WTC11 (cell line): Measurements from ENCODE around the gene CDK12.

Experiments
- ATF3 ChIP-seq: sonication (generic); formaldehyde crosslinking; conservative IDR thresholded peaks from 2 replicates; pipeline ENCODE4 v1.8.1; 2022; ENCODE audit warnings: mild to moderate bottlenecking, missing genetic modification reagents
- FOXJ3 ChIP-seq: sonication (generic); formaldehyde crosslinking; IDR thresholded peaks from 2 replicates; pipeline ENCODE4 v1.9.0; 2021; ENCODE audit warnings: missing genetic modification reagents, mild to moderate bottlenecking, borderline replicate concordance
- FOXP1 ChIP-seq: sonication (generic); formaldehyde crosslinking; IDR thresholded peaks from 2 replicates; pipeline ENCODE4 v1.8.0; 2022; ENCODE audit warnings: missing genetic modification reagents, mild to moderate bottlenecking, moderate library complexity, borderline replicate concordance
- JUN ChIP-seq: sonication (generic); formaldehyde crosslinking; IDR thresholded peaks from 2 replicates; pipeline ENCODE4 v1.8.0; 2023; ENCODE audit warnings: mild to moderate bottlenecking, missing genetic modification reagents
- KAT7 ChIP-seq: sonication (generic); formaldehyde crosslinking; IDR thresholded peaks from 2 replicates; pipeline ENCODE4 v1.8.1; 2023; ENCODE audit warnings: missing genetic modification reagents, mild to moderate bottlenecking, borderline replicate concordance
- MAX ChIP-seq: sonication (generic); formaldehyde crosslinking; IDR thresholded peaks from 2 replicates; pipeline ENCODE4 v1.8.0; 2022; ENCODE audit warnings: mild to moderate bottlenecking, missing genetic modification reagents
- STAT6 ChIP-seq: sonication (generic); formaldehyde crosslinking; conservative IDR thresholded peaks from 2 replicates; pipeline ENCODE4 v1.8.1; 2023; ENCODE audit warnings: mild to moderate bottlenecking, low read depth, missing genetic modification reagents, moderate library complexity
- TCF7 ChIP-seq: sonication (generic); formaldehyde crosslinking; IDR thresholded peaks from 2 replicates; pipeline ENCODE4 v1.8.0; 2022; ENCODE audit warnings: mild to moderate bottlenecking, low read depth, missing genetic modification reagents, moderate library complexity
- ZNF121 ChIP-seq: sonication (generic); formaldehyde crosslinking; IDR thresholded peaks from 2 replicates; pipeline ENCODE4 v1.8.0; 2023; ENCODE audit warnings: missing genetic modification reagents
- TF ChIP-seq, protein P1 (sequence below): fragments of 200-600 bp; IDR thresholded peaks from 2 replicates; pipeline ENCODE4 v1.8.0; 2022; ENCODE audit warnings: antibody characterized with exemption

GRCh38 chr17:39461113-39461925 lies at the start of gene CDK12:
- TF ChIP-seq, protein P1, sequence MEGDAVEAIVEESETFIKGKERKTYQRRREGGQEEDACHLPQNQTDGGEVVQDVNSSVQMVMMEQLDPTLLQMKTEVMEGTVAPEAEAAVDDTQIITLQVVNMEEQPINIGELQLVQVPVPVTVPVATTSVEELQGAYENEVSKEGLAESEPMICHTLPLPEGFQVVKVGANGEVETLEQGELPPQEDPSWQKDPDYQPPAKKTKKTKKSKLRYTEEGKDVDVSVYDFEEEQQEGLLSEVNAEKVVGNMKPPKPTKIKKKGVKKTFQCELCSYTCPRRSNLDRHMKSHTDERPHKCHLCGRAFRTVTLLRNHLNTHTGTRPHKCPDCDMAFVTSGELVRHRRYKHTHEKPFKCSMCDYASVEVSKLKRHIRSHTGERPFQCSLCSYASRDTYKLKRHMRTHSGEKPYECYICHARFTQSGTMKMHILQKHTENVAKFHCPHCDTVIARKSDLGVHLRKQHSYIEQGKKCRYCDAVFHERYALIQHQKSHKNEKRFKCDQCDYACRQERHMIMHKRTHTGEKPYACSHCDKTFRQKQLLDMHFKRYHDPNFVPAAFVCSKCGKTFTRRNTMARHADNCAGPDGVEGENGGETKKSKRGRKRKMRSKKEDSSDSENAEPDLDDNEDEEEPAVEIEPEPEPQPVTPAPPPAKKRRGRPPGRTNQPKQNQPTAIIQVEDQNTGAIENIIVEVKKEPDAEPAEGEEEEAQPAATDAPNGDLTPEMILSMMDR, result no peak
- TF ChIP-seq JUN (CRISPR knock-in tag), result 0 out of 2 replicates have a peak, but pooled peaks have one; percentile 33
- no peak for TF ChIP-seq ZNF121 (CRISPR knock-in tag)
- no peak for TF ChIP-seq ATF3 (CRISPR knock-in tag)
- 0 out of 2 replicates have a peak, but pooled peaks have one; percentile 42 for TF ChIP-seq MAX (CRISPR knock-in tag)
- no peak; the same call in 1 of the 2 replicates for TF ChIP-seq FOXJ3 (CRISPR knock-in tag)
- 0 out of 2 replicates have a peak, but pooled peaks have one; percentile 43 for TF ChIP-seq TCF7
- no peak for TF ChIP-seq STAT6 (CRISPR knock-in tag)
- peak; percentile 77; the same call in 1 of the 2 replicates for TF ChIP-seq FOXP1 (CRISPR knock-in tag)
- 0 out of 2 replicates have a peak, but pooled peaks have one; percentile 37 for TF ChIP-seq KAT7
